ENCODE measurements around the gene SMLR1.

SMLR1 gene

DNA sequence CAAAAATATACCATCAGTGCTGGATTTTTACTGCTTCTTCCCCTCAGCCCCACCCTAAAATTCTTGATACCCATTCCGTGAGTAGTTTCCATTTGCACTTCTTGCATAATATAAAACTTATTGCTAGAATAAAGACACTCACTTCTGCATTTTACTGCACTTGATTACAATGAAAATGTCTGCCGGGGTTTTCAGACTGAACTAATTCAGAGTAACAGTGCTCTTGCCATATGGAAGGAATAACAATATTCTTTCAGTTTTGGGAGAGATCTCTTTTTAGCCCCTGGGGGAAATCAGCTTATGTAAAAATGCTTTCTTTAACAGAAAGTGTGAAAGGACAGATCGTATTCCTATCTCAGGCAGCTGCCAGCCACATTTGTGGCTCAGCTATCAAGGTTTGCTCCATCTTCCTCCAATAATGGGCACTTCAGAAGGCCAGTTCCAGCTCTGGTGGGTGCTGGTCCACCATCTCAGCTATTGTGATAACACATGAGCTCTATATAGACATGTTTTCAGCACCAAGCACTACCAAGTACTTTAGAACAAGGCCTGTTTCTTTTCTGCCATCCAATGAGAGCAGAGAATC is 8.9 kb downstream of the SMLR1 start:
- TF ChIP-seq, protein P1, sequence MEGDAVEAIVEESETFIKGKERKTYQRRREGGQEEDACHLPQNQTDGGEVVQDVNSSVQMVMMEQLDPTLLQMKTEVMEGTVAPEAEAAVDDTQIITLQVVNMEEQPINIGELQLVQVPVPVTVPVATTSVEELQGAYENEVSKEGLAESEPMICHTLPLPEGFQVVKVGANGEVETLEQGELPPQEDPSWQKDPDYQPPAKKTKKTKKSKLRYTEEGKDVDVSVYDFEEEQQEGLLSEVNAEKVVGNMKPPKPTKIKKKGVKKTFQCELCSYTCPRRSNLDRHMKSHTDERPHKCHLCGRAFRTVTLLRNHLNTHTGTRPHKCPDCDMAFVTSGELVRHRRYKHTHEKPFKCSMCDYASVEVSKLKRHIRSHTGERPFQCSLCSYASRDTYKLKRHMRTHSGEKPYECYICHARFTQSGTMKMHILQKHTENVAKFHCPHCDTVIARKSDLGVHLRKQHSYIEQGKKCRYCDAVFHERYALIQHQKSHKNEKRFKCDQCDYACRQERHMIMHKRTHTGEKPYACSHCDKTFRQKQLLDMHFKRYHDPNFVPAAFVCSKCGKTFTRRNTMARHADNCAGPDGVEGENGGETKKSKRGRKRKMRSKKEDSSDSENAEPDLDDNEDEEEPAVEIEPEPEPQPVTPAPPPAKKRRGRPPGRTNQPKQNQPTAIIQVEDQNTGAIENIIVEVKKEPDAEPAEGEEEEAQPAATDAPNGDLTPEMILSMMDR (conservative IDR thresholded peaks at IDR 0.05; ENCODE audit: low read length), result no peak
- H3K4me3 ChIP-seq (ENCODE audit: low read length), result no peak overlapping the region
- DNase-seq (ENCODE audit: low read depth), result no peak

DNA sequence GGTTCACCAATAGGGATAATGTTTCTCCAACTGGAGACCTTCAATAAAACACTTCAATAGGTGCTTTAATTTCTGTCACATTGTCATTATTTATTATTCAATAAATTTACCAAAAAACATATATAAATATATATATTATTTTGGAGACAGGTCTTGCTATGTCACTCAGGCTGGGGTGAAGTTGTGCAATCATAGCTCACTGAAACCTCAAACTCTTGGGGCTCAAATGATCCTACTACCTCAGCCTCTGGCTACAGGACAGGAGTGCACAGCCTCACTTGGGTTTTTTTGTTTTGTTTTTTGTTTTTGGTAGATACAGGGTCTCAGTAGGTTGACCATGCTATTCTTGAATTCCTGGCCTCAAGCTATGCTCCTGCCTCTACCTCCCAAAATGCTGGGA is 9.9 kb downstream of the SMLR1 start:
- DNase-seq (ENCODE audit: low read depth), result no peak

DNA sequence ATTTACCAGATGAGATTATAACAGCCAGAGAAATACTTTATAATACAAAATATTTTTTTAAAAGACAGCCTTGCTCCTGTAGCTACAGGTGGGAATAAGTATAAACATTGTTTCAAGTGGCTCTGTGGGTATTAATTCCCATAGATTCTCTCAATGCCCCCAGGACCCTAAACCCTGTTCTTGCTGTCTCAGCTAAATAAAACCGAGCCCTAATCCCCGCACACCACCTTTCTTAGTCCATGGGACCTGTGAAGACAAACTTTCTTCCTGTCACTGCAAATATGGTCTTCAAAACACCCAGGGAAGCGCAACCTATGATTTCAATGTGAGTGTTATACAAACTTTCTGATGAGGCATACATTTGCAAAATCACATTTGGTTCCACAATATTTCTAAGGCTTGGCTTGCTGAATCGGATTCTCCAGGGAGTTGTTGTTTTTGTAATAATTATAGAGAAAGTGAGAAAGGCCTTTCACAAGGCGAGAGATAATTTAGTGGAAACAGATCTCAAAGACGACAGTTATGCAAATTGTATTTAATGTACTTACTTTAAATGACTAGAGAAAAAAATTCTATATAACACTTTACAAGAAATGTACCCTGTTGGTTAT is 11.1 kb downstream of the SMLR1 start:
- no peak for DNase-seq (ENCODE audit: low read depth)
- TF ChIP-seq, protein P1 (conservative IDR thresholded peaks at IDR 0.05; ENCODE audit: low read length), result no peak
- no peak overlapping the region for H3K4me3 ChIP-seq (ENCODE audit: low read length)

More for the DNA sequence above, 9.9 kb downstream of the SMLR1 start:
- TF ChIP-seq, protein P1 (conservative IDR thresholded peaks at IDR 0.05; ENCODE audit: low read length), result no peak
- H3K4me3 ChIP-seq (ENCODE audit: low read length), result no peak overlapping the region

GRCh38 chr6:130838951-130839350 is 11.7 kb downstream of the SMLR1 start:
- peak; percentile 39 for DNase-seq (ENCODE audit: low read depth)
- TF ChIP-seq, protein P1 (conservative IDR thresholded peaks at IDR 0.05; ENCODE audit: low read length), result no peak
- no peak overlapping the region for H3K4me3 ChIP-seq (ENCODE audit: low read length)

DNA sequence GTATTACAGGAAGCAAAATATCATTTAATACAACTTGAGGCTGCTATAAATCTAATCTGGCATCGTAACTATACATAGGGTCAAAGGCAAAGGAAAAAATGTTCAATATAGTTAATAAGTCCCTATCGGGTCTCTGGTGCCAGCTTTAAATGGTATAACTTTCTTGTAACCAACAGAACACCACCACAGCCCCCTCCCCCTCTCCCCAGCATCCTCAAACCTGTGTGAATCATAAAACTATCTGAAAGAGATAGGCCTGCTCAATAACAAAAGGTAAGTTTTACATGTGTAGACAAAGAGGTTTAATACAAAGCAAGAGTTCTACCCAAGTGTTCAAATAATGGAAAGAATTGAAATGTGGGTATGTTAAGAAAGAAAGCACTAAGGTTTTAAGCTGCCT is 12.2 kb downstream of the SMLR1 start:
- TF ChIP-seq, protein P1 (conservative IDR thresholded peaks at IDR 0.05; ENCODE audit: low read length), result no peak
- no peak for DNase-seq (ENCODE audit: low read depth)
- no peak overlapping the region for H3K4me3 ChIP-seq (ENCODE audit: low read length)

DNA sequence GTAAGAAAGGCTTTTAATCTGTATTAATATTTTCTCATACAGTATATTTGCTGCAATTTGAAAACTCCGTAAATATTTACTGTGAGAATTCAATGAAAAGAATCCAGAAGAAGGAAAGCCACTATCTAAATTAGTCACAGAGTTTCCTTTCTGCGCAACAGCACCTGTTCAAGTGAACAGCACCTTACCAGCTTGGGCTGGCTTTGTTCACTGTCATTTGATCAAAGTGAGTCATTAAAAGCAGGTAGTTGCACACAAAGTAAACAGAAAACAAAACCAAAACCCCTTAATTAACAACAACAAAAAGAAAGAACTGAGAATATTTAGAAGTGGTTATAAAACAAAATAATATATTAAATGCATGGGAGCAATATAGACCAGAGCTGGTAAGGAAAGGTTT is 12.8 kb downstream of the SMLR1 start:
- DNase-seq (ENCODE audit: low read depth), result no peak
- TF ChIP-seq, protein P1 (conservative IDR thresholded peaks at IDR 0.05; ENCODE audit: low read length), result no peak
- H3K4me3 ChIP-seq (ENCODE audit: low read length), result no peak overlapping the region

- no peak overlapping the region for H3K4me3 ChIP-seq (ENCODE audit: low read length)
- DNase-seq (ENCODE audit: low read depth), result peak; percentile 30
- TF ChIP-seq, protein P1 (conservative IDR thresholded peaks at IDR 0.05; ENCODE audit: low read length), result no peak
These were observed 14.0 kb downstream of the SMLR1 start for GRCh38 chr6:130841128-130841728.
